ENCODE measurements around the gene LOXL1.
A peak's percentile ranks its signal among the peaks of the same experiment; 100 is the strongest.

Gene LOXL1

DNA sequence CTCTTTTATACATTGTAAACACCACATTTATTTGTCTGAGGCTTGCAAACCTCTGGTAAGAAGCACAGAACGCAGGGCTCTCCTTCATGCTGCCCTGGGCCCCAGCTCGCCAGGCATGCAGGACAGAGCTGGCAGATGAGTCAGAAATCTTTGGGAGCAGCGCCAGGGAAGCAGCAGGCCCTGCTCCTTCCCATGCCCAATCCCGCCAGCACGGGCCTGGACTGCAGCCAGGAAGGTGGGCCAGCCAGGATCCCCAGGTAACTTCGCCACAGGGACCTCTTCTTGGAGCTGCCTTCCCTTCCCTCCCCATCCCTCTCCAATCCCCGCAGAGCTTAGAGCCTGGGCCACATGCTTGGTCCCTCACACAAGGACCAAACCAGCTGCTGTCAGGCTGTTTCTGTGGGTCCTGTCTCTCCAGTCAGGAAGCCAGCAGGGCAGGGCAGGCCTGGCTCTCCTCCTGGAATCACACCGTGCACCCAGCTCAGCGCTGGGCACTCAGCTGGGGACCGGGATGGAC lies 57.0 kb downstream of the LOXL1 start:
- DNase-seq: no peak

DNA sequence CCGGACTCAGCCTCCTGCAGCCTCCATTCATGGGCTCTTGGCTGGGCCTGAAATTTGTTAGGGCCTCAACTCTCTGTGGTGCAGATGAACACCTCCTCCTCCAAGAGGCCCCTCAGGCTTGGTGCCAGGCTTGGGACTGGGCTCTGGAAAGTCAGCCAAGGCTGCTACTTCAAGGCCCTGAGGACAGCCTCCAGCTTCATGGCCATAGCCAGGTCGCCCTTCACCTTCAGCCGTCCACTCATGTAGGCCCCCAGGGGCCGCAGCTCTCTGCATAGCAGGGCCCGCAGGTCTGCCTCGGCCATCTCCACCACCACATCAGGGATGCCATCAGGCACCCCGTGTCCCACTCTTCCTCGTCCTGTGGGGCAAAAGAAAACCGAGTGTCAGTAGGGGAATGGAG lies 57.5 kb downstream of the LOXL1 start:
- no peak for DNase-seq

DNA sequence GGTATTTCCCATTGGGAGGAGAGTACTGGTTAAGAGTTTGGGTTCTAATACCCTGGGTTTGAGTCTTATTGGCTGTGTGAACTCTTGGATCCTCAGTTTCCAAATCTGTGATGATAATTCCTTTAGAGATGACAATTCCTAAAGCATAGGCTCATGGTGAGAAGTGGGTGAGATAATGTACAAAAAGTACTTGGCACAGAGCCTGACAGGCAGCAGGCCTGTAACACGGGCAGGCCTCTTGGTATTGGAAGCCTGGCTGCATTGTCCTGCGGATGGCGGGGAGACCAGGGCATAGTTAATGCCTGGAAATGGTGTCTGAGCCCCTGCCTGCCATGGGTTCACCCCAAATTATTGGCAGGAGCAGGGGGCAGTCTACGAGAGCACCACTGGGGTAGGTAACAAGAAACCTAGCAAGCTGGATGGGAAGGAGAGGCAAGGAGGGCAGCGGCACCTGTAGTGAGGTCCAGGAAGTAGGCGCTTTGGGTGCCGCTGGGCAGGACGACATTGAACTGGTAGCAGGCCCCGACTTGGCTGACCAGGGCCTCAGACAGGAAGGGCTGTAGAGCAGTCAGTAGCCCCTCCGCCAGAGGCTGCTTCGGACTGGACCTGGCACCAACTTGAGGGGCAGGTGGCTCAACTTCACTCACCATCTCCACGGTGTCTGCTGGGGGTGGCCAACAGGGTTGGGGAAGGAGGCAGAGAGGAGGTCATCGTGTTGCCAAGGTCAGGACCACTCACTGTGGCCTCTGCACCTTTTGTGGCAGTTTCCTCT lies 58.1 kb downstream of the LOXL1 start:
- no peak for DNase-seq

DNA sequence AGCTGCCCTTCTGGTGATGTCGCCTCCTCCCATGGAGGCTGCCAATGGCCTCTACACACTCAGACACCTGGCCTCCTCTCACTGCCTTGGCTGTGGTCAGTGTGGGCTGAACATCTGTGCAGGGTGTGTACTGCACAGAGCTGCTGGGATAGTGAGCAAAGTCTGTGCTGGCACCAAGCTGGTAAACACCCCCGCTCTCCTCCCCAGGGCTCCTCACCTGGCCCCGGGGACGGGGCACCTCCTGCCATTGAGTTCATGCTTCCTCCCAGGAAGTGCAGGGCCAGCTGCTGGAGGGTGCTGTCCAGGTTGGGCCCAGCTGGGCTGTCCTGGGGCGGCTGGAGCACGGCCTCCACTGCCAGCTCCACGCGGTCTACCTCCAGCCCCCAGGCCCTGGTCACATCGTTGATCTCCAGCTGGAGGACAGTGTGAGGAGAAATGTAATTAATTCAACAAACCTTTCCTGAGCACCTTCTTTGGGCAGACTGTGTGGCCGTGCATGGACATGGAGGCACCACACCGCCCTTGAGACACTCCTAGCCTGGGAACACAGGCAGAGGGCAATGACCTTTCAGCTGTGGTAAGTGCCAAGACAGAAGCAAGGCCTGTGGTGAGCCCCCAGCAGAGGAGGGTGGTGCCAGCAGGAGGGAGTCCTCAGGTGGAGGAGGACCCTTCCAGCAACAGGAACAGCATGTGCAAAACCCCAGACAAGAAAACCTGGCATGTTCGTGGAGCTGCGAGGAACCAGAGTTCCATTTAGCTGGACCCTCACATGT lies 59.0 kb downstream of the LOXL1 start:
- DNase-seq: no peak

DNA sequence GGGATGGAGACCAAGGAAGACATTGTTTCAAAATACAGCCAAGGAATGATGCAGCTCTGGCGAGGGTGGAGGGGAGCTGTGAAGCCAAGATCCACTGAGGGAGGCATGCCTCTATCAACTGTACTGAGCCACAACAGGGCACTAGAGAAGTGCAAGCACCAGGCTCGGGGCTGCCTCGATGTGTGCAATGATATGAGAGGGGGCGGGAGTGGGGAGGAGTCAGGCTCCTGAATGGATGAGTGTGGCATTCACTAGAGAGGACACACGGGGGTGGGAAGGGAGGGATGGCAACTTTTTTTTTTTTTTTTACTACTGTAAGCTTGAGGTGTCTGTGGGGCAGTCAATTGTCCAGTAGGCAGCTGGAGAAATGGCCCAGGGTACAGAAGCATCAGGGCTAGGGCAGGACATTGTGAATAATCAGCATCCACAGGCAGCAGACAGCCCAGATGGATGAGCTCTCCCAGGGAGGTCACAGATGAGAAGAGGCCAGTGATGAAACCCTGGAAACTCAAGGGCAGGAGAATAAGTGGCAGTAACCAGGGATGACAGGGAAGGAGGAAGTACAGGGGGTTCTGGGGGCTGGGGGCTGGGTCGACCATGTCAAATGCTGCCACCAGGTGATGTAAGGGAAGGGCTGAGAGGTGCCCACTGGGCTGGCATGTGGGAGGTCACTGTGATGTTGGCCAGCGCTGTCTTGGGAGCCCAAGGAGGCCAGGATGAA lies 60.0 kb downstream of the LOXL1 start:
- DNase-seq: no peak

DNA sequence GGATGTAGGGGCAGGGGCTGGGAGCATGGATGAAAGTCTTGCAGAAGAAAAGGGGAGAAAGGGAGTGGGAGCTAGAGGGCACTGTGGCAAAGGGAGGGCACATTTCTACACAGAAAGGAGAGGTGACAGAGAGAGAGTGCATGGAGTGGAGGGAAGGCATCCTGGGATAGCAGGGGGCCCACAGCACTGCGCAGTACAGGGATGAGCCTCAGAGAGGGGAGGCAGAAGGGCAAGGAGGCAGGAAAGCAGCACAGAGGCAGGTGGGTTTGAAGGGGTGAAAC lies 60.5 kb downstream of the LOXL1 start:
- no peak for DNase-seq

DNA sequence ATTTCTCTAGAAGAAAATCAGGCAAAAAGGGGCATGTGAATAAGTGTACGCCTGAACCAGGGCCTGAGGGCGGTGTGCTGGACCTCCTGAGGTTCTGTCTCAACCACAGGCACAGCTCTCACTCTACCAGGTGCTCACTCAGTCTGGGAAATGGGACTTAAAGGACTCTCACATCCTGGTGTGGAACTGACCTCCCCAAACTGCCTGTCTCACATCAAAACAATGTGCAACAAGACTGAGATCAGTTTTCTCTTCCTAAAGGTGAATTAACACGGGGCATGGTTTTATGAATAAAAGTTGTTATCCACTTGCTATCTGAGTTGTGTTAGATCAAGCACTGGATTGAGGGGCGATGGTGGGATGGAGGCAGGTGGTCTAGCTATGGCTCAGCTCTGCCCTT lies 61.0 kb downstream of the LOXL1 start:
- DNase-seq: no peak

DNA sequence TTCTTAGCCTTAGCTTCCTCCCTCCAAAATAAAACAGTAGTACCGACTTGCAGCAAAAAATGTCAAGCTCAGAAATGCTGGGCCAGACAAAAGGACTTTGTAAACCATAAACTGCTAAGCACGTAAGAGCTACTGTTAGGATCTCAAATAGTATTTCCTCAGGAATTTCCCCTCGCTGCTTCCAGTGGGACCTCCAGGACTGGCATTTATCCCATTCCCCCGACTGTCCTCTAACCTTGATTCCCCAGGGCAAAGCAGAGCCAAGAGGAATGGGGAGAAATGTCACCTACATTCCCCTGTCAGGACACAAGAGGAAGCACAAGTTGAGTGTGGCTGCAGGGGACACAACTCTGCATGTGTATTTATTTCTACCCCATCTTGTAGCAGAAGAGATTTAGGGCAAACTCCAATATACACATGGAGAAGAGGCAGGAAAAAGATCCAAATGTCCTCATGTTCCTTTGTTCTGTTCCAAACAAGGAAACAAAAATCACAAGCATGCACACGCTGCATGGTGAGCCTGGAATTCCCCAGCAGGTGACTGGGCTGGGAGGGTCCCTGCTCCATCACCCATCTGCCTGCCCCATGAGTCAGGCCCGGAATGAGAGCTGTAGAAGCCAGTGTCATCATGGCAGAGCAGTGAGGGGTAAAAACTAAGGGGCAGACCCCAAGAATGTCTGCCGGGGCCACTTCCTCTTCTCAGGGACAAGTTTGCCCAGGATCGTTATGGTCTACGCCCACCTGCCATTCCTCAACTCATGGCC lies 61.6 kb downstream of the LOXL1 start:
- no peak for DNase-seq

DNA sequence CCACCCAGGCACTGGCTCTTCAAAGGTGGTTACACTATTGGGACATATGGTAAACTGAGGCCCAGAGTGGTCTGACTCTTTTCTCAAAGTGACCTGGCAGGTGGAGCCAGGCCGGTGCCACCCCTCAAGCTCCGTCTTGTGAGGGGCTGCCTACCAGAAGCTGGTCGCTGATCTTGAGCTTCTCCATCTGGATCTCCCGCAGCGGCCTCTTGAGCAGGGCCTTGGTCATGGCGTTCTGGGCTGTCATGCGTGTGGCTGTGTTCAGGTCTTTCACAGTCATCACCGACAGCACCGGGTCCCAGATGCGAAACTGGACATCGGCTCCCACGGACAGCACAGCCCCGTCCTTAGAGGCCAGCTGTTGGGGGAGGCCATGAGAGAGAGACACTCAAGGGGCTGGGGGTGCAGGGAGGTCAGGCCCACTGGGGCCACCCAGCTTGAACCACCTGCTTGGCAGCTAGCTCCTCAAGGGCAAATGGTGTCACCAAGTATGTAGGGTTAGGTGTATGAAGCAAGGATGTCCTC lies 62.2 kb downstream of the LOXL1 start:
- no peak for DNase-seq

DNA sequence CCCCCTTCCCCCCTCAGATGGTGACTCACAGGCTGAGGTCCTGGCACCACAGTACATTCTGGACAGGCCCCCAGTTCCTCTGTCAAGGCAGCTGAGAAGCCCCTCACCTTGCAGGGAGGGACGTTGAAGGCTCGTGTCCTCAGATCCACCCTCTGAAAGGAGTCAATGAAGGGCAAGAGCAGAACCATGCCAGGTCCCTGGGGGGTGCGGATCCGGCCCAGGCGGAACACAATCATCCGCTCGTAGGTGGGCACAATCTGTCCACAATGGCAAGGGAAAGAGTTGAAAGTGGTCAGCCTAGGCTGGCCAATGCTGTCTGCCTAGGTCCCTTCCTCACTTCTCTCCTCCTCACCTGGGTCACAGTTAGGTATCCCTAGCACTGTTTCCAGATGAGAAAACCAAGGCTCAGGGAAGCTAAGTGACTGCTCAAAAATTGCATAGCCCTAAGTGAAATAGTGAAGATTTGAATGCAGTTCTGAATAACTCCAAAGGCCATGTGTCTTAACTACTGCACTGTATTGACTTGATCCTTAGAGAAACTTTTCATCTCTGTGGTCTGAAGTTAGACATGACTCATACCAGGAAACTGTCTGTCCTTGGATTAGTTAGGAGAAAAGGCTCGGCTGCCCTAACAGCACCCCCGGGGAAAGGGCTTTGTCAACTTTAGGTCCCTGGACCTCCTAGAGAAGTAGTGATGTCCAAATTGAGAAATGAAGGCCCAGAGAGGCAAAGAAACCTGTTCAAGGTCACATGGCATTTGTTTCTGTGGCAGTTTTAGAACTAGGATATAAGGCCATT lies 62.9 kb downstream of the LOXL1 start:
- no peak for DNase-seq

DNA sequence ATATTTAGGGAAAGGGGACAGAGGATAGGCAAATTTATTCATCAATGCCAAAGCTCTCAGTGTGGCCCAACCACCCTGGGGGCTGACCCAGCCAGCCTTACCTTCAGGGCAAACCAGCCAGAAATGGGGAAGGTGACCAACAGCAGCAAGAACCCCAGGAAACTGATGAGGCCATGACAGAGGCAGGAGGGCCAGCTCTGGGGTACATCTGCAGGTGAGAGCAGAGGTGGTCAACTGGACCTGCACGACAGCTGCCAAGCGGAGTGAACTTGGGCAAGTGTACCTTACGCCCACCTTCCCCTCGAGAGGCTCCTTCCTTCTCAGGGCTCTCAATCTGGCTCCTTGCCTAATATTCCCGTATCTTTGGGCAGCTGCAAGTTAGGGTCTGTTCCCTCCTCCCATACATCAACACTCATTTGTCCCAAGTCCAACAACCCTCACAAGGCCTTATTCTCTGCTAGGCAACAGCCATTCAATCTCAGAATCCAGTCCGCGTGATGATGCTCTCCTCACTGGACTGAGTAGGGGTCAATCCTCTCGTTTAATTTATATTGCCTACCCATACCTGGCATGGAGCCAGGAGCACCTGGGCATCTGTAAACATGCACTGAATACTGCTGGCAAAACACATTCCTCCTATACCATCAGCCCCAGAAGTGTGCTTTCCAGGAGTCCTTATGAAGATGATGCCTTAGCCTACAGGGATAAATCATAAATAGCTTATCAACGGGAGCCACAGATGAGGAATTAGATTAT lies 64.2 kb downstream of the LOXL1 start:
- no peak for DNase-seq

DNA sequence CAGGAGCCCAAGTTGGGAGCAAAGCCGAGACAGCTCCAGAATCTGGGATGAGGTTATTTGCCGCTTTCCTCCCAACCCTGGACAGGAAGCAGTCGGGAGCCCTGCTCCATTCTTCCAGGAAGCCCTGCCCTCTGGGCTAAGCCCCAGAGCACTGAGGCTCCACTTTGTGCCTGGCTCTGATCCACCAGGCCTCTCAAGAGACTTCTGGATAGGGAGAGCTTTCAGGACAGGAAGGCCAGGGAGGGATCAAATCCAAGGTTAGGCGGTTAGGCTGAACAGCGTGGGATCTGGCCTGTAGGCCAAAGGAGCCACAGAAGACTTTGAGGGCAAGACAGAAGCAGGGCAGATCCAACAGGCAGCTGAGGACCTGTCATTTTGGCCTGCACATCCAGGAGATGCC lies 65.0 kb downstream of the LOXL1 start:
- DNase-seq: no peak

DNA sequence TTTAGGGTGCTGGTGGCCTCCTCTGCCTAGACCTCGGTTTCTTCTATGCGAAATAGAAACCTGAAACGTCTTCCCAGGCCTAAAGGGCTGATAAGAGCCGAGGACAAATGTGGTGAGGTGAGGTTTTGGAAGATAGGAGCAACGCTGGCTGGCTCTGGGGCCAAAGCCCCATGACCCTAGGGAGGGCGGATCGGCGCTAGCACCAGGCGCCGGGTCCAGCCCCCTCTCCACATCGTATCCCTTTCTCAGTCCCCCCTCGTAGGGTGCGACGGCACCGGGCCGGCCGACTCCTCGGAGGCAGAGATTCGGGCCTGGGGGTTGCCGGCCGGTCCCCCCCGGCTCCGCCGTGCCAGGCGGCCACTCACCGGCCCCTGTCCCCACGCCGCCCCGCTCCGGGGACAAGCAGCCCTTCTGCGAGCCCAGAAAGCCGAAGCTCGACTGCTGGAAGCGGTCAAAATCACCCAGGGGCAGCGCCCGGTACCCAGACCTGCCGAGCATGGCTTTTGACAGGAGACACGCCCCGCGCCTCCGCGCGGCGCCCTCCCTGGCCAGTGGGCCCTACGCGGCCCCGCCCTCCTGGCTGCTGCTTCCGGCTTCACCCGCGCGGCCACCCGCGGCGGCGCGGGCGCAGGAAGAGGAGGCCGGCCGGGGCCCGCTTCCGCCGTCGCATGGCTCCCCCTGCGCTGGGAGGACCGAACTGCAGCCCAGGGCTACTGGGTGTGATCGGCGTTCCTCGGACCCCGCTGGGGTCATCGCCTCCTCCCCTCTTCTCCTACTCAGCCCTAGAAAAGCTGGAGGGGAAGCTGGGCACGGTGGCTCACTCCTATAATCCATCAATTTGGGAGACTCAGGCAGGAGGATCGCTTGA lies 65.7 kb downstream of the LOXL1 start, which contains the start of gene STOML1:
Gene STOML1 (minus strand): TSS at position 570 of the 868 bp plus-strand sequence. CDS start 72 bp downstream, at position 498.
- peak; percentile 95 for DNase-seq

DNA sequence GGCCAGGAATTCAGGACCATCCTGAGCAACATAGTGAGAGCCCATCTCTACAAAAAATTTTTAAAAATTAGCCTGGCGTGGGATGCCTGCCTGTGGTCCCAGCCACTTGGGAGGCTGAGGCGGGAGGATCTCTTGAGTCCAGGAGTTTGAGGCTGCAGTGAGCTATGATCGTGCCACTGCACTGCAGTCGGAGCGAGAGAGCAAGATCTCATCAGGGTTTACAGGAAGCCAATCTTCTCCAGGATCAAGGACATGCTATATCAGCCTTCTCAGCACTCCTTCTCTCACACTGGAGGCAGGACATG lies 66.3 kb downstream of the LOXL1 start:
- no peak for DNase-seq

DNA sequence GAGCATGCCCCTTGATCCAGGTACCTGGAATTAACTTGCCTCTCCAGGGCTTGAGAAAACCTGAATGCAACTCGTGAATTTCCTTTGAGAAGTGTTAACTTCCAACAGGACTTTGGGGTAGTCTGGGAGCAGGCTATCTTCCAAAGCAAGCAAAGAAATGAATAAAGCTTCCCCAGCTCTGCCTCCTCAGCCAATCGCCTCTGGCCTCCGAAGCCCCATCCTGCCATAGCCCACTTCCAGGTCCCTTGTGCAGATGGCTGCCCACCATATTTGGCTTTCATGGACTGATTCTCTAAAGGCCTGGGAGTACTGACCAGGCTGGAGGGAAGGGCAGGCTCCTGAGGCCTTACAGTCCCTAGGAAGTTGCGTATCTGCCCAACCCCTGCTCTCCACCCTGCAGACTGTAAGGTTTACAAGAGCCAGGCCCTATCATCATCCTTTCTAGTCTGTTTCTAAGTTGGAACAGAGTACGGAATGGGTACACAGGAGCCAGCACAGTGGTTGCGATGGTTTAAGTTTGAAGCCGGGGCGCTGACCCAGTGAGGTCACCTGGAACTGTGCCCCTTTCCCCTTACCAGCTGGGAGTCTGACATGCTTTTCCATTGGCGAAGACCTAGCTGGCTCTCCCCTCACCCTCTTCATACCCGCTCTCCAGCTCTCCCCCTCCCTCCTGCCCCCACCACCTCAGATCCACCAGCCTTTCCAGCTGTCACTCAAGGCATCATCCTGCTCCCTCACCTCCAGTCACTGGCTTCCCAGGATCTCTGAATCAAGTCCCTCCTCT lies 67.1 kb downstream of the LOXL1 start:
- no peak for DNase-seq

DNA sequence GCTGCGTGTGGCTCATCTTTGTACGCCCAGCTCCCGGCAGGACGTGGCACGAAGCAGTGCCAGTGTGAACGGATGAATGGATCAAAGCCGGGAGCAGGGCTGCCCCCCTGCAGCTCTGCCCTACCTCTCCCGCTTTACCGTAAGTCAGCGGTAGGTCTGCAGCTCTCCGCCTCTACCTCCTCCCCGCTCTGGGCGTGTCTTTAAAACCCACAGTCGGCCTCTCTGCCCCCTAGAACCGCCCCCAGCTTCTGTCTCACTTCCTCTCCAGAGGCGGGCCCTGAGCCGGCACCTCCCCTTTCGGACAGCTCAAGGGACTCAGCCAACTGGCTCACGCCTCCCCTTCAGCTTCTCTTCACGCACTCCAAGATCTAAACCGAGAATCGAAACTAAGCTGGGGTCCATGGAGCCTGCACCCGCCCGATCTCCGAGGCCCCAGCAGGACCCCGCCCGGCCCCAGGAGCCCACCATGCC lies 68.2 kb downstream of the LOXL1 start, which contains the start of gene PML:
Gene PML (plus strand): TSS at position 304 of the 471 bp plus-strand sequence. CDS start 97 bp downstream, at position 401.
- DNase-seq: peak; percentile 86

DNA sequence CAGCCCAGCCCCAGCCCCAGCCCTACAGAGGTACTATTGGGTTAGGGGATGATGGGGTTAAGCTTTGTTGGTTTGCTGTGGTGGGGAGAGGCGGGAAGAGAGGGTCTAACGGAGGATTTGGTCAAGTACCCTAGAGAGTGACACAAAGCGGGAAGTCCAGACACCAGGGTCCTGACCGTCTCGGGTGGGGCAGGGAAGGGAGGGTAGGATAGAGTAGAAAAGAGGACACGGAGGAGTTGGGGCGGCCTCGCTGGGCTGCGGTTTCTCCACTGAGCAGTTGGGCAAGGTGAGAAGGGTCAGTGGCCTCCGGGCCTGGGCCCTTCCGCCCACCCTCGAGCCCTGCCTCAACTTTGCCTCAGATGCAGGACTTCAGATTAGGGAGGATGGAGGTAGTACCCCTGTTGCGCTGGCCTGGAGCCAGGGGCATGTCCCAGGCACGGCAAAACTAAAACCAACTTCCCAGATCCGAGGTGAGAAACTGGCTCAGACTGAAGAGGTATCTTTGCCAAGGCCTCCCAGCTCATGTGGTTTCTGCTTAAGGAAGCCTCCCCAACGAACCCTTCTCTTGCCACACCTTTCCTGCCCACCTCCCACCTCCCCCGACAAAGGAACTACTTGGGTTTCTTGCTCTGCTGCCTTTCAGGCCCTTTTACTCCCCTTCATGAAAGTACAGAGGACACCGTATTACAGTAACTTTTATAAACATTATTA lies 68.8 kb downstream of the LOXL1 start:
- no peak for DNase-seq

DNA sequence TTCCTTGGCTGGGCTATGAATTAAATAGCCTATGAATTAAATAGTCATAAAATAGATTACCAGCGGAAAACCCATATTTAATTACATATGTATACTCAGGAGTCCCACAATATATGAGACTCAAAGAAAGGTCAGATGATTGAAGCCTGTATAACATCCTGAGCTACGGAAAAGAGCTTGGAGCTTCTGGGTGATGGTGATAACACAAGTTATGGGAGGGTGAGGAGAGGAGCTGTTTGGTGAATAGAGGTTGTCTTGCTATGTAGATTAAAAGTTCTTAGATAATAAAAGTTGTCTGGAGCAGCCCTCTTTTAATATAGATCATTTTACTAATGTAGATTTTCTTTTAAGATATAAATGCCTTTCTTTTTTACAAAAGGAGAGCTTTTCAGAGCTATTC lies 70.0 kb downstream of the LOXL1 start:
- DNase-seq: no peak
